ENCODE results near the gene TRIO.

The TRIO gene

DNA sequence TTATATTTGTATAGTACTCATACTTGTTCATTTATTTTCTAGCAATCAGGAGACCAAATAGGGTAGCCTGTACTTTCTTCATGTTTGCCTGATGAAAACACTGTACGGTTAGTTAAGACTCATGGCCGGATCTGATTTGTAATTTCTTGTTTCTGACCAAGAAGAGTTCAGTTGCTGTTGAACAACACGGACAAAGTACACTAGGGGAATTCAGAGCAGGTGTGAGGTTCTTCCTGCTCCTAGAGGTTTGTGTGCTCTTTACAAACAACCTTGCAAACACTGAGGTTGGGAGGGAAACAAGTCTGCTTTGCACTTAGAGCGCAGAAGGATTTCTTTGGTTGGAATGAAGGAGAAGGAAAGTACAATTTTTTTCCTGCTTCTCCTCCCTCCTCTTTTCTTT lies 69.7 kb downstream of the TRIO start:
- no peak for DNase-seq

DNA sequence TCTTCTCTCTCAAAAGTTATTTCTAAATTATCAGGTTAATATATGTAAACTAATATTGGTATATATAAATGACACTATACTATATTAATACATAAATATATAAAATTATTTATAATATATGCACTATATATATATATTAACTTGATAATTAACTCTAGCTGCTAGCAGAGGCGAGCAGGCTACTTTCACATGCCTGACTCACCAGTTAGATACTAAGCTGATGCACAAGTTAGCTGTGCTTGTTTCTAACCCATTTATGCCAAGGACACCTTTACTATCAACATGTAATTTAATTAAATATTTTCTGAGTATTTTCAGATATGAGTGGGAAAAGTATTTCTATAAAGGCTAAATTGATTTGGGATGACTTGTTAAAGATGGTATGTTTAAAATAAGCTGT lies 70.1 kb downstream of the TRIO start:
- DNase-seq = no peak

DNA sequence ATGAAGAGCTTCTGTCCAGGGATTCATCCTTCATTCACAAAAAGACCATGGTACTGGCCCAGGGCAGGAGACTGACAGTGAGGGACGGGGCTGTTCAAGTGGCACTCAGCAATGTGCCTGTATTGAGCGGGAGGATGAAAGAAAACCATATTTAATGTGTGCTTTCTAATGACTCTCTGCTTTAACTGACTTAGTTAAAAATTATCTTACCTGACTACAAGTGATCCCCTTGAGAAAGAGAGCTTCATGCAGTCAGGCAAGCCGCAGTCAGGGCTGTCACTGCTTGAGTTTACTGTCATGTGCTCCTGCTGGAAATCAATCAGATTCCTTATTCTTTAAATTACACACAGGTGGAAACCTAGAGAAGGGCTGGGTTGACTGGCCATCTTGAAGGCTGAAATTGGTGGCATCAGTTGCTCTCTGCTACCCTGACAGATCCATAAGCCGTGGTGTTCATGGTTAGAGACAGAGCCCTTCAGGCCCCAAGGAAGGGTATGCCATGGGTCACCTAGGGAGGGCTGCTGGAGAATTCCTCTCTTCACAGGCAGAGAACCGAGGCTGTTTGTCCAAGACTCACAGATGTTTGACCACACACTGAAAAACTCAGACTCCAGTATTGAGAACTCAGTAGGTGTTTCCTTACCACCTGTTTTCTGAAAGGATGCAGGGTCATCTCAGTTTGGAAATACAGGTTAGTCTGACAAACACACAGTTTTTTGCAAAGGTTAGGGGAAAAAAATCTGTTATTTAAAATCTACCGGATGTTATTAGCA lies 70.9 kb downstream of the TRIO start:
- no peak for DNase-seq

GRCh38 chr5:14215901-14216300 lies 72.8 kb downstream of the TRIO start:
- no peak for DNase-seq

- DNase-seq = no peak
These were observed 73.2 kb downstream of the TRIO start for GRCh38 chr5:14216372-14216771.

GRCh38 chr5:14216902-14217301 lies 73.8 kb downstream of the TRIO start:
- no peak for DNase-seq

DNA sequence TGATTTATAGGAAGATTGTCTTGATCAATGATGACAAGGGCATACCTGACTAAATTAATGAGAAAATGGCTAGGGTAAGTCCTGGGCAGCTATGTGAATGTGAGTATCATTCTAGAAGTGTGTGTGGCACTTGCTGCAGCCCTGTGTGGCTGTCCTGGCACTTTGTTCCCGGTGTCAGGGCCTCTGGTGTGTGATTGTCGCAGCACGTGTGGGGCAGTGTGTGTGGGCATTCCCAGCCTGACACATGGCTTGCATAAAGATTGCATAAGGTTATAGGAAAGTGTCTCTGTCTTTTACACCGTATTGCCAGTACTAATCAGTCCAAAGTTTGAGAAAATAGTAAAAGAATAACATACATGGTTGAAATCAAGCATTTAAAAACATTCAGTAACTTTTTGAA lies 74.4 kb downstream of the TRIO start:
- DNase-seq = no peak

DNA sequence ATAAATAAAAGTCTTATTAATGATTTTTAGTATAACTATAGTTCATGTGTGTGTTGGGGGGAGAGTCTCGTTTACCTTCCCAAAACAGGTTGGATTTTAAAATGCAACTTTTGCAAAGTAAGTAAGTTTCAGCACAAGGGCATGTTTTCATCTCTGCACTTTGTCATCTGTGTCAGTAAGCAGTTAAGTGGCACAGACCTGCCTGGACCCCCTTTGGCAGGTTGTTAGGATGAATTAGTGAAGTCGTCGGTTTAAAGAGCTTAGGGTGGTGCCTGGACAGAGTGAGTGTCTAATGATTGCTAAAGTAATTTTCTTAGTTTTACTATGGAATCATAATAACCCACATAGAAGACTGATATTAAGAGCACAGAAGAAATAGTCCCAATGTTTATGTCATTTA lies 74.9 kb downstream of the TRIO start:
- no peak for DNase-seq

DNA sequence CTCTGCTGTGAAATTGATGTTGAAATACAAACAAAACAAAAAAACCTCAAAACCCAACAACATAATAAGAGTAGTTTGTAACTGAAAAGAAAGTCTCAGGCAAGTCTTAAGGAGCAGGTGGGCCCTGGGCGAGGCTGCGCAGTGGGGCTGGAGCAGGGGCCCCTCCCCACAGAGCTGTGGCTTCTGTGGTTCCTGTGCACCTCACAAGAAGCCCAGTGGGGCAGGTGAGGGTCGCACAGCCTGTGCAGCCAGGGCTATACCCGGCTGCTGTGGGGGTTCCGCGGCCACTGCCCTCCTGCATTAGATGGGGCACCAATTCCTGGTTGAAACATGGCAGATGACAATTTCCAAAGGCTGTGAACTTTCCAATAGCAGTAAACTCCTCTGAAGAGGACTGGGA lies 75.3 kb downstream of the TRIO start:
- DNase-seq = no peak

GRCh38 chr5:14218897-14219573 lies 75.9 kb downstream of the TRIO start:
- DNase-seq = no peak

- no peak for DNase-seq
These were observed 76.8 kb downstream of the TRIO start for GRCh38 chr5:14219800-14220512.

GRCh38 chr5:14220642-14221041 lies 77.5 kb downstream of the TRIO start:
- no peak for DNase-seq

DNA sequence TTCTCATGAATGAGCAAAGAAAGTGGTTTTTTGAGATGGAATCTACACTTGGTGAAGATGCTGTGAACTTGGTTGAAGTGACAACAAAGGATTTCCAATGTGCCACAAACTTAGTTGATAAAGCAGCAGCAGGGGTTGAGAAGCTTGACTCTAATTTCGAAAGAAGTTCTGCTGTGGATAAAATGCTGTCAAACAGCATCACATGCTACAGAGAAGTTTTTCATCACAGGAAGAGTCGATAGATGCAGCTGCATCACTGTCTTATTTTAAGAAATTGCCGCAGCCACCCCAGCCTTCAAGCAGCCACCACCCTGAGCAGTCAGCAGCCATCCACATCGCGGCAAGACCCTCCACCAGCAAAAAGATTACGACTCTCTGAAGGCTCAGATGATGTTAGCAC lies 78.6 kb downstream of the TRIO start:
- no peak for DNase-seq

DNA sequence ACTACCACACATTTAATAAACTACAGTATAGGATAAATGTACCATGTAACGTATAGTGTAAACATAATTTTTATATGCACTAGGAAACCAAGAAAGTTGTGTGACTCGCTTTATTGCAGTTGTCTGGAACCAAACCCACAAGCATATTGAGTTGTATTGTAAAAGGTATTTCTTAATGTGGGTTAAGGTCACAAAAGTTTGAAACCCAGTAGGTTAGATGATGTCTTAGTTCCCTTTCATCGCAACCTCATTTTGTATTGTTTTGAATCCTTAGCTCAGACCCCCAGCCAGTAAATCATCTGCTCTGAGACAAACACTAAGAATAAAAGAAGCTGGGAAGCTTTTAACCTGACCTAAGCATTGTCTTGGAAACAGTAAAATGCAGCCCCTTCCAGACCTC lies 79.1 kb downstream of the TRIO start:
- no peak for DNase-seq

DNA sequence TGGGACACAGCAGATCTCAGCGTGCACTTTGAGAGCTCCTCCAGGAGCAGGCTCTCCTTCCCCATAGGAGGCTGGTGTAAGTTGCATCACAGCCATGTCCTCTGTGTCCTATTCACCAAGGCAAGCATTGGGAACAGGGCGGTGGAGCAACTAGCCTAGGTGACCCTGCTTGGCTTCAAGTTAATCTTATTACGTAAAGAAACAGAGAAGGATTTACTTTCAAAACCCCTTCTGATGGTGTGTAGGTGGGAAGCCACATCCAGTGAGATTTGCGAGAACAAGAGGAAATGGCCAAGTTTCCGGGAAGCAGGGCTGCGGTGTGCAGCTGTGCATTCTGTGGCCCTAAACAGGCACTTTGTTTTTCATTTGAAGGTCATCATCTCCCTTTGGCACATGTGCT lies 80.2 kb downstream of the TRIO start:
- no peak for DNase-seq

- DNase-seq = no peak
These were observed 82.2 kb downstream of the TRIO start for GRCh38 chr5:14225173-14225834.

GRCh38 chr5:14226149-14226548 lies 83.0 kb downstream of the TRIO start:
- no peak for DNase-seq

GRCh38 chr5:14226554-14226953 lies 83.4 kb downstream of the TRIO start:
- no peak for DNase-seq

DNA sequence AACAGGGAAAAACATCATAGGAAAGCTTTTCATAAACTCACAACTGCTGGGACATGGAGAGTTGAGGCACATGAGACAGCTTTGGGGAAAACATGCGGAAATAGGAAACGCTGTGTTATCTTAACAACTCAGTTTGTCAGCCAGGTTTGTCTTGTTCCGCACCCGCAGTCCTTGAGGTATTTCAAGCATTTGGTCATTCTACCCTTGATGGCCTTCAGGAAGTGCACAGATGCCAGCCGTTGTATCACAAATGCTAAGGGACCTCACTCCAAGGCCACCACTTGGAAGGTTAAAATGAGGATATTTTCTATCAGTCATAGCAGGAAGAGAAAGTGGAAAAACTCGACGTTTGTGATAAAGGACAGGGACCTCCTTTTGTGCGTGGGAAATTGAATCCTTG lies 83.8 kb downstream of the TRIO start:
- DNase-seq = no peak

DNA sequence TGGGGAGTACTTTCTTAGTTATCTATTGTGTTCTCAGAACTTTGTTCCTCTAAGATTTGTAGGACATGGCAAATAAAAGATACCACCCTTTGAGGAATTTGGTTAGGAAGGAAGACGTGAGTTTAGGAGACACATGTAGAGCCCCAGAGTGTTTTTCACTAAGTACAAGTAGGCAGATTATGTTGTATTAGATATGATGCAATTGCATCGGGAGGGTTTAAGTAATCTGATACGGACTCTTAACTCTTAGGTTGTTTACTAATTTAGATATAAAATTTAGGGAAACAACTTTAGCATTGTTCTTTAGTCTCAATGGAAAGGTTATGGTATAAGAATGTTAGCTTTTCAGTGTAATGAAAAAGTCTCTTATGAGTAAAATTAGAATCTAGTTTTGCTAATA lies 84.4 kb downstream of the TRIO start:
- no peak for DNase-seq

GRCh38 chr5:14228219-14228618 lies 85.1 kb downstream of the TRIO start:
- no peak for DNase-seq

DNA sequence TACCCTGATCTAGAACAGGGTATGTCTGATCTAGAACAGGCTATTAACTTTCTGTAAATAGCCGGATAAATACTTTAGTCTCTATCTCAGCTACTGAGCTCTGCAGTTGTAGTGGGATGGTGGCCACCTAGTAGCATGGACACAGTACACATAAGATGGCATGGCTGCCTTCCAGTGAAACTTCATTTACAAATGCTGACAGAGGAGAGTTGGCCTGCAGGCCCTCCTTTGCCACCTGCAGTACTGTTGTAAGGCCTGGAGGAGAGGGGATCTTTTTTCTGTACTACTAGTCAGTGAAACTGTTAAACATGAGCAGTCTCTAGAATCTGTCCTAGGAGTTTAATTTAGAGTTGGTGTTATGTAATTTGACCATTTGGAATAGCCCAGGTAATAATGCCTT lies 86.0 kb downstream of the TRIO start:
- DNase-seq = no peak

DNA sequence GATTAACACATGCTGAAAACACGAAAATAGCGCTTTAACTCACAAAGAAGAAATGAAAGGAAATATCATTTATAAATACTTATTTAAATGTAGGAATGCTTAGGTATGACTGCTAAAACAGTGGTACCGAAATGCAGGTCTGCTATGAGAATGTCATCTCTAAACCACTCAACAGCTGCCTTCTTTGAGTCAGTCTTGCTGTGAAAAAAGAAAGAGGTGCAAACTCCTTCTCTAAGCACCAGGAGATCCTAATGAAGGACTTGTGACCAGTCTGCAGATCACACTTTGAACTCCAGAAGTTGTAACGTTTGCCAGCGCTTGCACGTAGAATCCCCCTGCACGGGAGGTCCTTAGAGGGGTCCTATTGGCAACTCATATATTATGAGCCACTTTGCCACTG lies 86.6 kb downstream of the TRIO start:
- no peak for DNase-seq

DNA sequence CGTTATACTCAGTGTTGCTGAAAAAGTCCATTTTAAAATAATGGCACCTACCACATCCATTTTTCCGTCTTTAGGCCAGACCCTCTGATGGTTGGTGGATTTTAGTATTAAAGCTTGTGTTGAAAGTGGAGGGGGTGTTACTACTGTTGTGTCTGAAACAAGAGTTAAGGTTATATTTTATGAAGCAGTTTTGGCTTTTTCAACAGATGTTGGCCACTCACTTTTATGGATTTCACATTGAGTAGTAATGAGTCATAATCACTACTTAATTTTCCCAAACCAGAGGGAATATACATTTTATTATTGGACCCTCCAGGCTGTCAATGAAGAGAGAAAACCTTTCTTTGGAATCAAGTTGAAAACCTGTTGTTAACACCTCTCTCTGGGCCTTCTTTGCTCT lies 88.0 kb downstream of the TRIO start:
- no peak for DNase-seq

Data from NCI-H2171 (cell line).